Coronary artery (tissue), 2 donors: ENCODE measurements around the gene IL13RA2.

Source experiments
- DNase-seq: peaks from one replicate; pipeline ENCODE4 v3.0.0-alpha.2; 2017; ENCODE audit warnings: low spot score
- H3K27ac ChIP-seq, 2 donors: fragments of 200-600 bp; sonication (generic); one replicate each; pipeline ENCODE4 v1.5.1; 2016 to 2019
- H3K4me3 ChIP-seq: fragments of 200-600 bp; sonication (generic); 2 replicates; pipeline ENCODE4 v1.5.1; 2016; ENCODE audit warnings: mild to moderate bottlenecking, moderate library complexity
- CTCF ChIP-seq: fragments of 200-600 bp; sonication (generic); IDR thresholded peaks from one replicate; pipeline ENCODE4 v1.5.1; 2019; ENCODE audit warnings: antibody characterized with exemption

IL13RA2 gene, protein sequence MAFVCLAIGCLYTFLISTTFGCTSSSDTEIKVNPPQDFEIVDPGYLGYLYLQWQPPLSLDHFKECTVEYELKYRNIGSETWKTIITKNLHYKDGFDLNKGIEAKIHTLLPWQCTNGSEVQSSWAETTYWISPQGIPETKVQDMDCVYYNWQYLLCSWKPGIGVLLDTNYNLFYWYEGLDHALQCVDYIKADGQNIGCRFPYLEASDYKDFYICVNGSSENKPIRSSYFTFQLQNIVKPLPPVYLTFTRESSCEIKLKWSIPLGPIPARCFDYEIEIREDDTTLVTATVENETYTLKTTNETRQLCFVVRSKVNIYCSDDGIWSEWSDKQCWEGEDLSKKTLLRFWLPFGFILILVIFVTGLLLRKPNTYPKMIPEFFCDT

DNA sequence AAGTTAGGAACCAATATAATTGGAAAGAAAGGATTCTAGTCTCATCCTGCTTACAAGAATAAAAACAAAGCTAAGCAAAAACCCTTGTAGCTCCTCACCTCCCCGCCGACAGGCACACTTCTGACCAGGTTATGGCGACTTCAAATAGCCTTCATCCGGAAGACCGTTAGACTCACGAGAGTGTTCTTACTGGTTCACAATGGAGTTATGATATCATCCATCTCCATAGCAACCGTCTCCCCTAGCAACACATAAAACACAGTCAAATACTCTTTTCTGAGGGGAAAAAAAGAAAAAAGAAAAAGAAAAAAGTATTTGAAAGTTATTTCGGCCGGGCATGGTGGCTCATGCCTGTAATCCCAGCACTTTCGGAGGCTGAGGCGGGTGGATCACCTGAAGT, at the start of gene IL13RA2:
TSS of gene IL13RA2 (minus strand) at position 162 of the 400 bp plus-strand sequence. CDS start 347 bp downstream, outside the sequence.
- DNase-seq, result no peak
- no peak for TF ChIP-seq CTCF
- Histone ChIP-seq H3K4me3 (no peak within 1 kb of the TSS), H3K27ac (no peak within 1 kb of the TSS)

DNA sequence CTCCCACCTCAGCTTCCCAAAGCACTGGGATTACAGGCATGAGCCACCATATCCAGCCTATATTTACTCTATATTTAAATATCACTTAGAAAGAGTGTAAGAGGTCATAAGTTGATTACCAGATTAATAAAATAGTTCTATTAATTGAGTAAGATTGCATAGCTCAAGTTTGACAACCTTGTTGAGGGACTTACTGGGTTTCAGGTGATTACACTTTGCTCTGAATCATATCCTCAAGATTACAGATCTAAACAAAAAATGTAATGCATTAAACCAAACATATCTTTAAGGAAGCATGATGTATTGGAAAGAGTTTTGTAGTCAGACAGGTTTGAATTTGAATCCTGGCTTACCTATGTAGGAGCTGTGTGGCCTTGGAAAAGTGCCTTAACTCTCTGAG, 47.9 kb upstream of the IL13RA2 start:
- DNase-seq, result no peak
- Histone ChIP-seq H3K27ac (no peak overlapping the region), H3K4me3 (no peak overlapping the region)
- TF ChIP-seq CTCF, result no peak

DNA sequence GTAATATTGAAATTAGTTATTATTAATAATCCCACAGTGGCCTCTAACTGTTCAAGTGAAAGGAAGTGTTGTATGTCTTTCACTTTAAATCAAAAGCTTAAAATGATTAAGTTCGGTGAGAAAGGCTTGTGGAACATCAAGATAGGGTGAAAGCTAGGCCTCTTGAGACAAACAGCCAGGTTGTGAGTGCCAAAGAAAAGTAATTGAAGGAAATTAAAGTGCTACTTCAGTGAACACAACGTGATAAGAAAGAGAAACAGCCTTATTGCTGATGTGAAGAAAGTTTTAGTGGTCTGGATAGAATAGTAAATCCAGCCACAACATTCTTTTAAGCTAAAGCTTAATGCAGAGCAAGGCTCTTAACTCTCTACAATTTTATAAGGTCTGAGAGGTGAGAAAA, 42.6 kb upstream of the IL13RA2 start:
- DNase-seq, result no peak
- H3K4me3 ChIP-seq, result no peak overlapping the region
- no peak overlapping the region for H3K27ac ChIP-seq
- no peak for TF ChIP-seq CTCF

DNA sequence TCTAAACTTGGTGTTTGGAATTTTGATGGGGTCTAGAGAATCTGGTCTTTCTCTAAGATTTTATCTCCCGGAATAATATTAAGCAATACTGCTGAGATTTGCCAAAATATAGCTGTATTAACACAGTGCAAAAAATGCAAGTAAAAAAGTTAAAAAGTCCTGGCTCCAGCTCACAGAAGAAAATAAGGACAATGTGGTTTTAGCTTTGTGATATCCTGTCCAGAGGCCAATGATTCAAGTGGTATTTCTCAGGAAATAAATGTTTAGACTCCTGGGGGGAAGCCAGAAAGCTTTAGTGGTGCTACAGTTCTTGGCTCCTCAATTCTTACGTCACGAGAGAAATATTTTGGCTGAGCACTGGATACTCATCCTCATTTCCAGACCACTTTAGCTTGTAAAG, 40.9 kb upstream of the IL13RA2 start:
- TF ChIP-seq CTCF, result no peak
- no peak overlapping the region for H3K27ac ChIP-seq
- no peak overlapping the region for H3K4me3 ChIP-seq
- DNase-seq, result no peak

DNA sequence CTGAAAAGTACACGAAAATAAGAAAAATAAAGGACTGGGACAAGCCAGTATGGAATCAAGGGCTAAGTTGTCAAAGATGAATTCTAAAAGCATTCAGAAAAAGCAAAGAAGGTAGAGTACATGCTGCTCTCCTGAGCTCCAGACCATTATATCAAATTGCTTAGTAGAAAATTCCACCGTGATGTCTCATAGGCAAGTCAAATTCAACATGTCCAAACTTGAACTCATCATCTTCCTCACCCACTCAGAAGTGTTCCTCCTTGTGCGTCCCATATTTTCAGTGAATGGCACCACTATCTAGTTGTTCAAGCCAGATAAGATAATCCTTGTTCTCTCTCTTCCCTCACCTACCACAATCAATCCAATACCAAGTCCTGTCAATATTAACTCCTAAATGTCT, 37.5 kb upstream of the IL13RA2 start:
- no peak overlapping the region for H3K4me3 ChIP-seq
- DNase-seq, result no peak
- TF ChIP-seq CTCF, result no peak

DNA sequence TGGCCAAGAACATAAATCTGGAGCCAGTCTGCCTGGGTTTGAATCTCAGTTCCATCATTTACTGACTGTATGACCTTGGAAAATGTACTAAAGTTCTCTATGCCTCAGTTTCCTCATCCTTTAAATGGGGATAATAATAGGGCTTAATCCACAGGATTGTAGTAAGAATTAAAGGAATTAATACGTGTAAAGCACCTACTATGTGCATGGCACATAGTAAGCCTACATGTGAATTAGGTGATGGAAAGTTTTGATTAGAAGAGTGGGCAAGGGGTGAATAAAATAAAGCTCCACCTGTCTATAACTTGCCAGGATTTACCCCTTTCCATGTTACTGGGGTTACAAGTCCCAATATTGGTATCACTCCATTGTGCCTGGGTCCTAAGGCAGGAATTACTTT, 35.8 kb upstream of the IL13RA2 start:
- Histone ChIP-seq H3K4me3 (no peak overlapping the region), H3K27ac (no peak overlapping the region)
- no peak for DNase-seq
- TF ChIP-seq CTCF, result no peak

More for the DNA sequence above, 37.5 kb upstream of the IL13RA2 start:
- H3K27ac ChIP-seq, result no peak overlapping the region

DNA sequence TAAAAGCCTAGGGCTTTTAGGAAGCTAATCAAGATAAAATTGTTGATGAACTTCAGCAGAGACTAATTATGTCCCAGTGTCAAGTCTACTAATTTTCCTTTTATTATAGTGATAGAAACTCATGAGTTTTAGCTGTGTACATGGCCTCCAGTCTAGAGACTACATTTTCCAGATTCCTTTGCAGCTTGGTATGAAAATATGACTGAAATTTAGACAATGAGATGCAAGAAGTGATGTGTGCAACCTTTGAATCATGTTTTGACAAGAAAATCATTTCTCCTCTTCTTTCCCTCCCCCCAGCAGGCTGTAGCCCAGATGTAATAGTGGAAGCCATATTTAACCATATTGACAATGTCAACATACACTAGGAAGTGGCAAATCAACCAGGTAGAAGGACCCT, 30.3 kb upstream of the IL13RA2 start:
- TF ChIP-seq CTCF, result no peak
- H3K4me3 ChIP-seq, result no peak overlapping the region
- H3K27ac ChIP-seq, result no peak overlapping the region
- DNase-seq, result no peak
